DMS 273 treated with DMSO at 0.1 percent for 48 hours (cell line): Measurements from ENCODE around the gene BBS1.
"Not testable (repeated sequence)": the region's sequence is repeated elsewhere in the genome, so short reads cannot be mapped to it uniquely, and the experiment has no call there.

Source experiments
- DNase-seq: peaks from one replicate; lab custom pipeline; 2025; lab: John Stamatoyannopoulos, UW

BBS1 gene

DNA sequence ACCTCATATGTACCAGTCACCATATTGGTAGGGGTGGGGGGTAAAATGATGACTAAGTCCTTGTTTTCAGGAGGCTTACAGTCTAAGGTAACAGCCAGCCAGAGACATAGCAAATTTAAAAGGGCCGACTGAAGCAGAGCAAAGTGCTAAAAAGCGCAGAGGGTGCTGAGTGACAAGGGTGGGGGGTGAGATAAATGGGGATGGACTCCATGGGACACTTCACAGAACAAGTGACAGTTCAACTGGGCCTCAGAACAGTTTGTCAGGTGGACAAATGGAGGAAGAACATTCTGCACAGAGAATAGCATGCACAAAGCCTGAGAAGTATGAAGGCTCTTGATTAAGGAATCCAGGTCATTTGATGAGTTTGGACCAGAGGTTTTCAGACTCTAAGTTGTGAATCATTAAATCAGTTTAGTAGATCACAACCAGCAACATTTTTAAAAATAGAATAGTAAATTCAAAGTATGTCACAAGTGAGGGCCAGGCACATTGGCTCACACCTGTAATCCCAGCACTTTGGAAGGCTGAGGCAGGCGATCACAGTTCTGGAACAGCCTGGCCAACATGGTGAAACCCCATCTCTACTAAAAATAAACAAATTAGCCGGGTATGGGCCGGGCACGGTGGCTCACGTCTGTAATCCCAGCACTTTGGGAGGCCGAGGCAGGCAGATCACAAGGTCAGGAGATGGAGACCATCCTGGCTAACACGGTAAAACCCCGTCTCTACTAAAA is 14.0 kb downstream of the BBS1 start:
- no peak for DNase-seq

DNA sequence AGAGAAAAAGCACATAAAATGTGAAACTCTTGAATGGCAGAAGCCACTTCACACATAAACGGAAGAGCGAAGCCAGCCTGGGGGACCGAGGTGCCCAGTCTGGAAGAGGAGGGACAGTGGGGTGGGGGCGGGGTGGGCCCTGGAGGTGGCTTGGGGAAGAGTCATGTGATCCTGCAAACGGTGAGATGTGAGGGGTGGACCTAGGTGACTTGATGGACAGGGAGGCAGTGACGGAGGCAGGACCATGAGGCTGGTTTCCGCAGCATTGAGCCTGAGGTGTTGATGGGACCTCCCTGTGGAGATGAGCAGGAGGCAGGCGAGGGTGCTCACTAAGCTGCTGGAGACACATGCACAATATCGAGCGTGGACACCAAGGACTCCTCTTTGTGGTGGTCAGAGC is 18.6 kb downstream of the BBS1 start:
- no peak for DNase-seq

DNA sequence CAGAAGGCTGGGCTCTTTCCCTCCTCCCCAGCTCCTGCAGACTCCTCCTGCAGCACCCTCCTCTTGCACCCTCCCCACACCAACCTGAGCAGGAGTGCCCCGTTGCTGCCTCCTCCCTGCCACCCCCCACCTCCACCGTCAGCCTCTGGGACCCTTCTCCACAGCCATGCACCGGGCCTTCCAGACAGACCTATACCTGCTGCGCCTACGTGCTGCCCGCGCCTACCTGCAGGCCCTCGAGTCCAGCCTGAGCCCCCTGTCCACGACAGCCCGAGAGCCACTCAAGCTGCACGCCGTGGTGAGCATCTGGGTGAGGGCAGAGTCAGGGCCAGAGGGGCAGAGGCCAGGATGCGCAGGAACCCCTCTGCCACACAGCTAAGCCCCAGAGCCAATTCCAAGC is 19.2 kb downstream of the BBS1 start:
- no peak for DNase-seq

DNA sequence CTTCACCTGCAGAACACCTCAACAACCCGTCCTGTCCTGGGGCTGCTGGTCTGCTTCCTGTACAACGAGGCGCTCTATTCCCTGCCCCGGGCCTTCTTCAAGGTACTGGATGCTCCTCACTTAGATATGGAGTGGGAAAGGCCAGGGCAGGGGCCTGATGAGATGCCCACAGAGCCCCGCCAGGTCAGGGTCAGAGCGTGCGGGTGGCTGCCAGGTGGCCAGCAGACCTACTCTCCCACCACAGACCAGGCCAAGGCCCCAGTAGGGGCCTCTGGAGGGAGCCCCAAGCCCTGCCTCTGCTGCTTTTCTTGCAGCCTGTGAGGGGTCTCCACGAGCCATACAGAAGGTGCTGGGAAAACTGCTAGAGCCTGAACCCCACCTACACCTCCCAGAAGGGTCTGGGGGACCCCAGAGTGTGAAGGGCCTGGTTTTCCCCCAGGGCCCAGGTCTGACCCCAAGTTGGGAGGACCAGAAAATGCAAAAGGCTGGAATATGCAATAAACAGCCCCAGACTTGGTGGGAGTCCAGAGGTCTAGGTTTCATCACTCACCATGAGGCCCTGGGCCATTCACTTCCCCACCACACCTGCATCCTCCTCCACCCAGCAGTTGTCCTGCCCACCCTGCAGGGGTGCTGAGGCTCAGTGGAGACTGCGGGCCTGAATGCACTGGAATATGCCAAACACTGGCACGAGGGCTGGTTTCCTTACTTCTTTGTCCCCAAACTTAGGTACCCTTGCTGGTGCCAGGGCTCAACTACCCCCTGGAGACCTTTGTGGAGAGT is 20.7 kb downstream of the BBS1 start:
- no peak for DNase-seq

DNA sequence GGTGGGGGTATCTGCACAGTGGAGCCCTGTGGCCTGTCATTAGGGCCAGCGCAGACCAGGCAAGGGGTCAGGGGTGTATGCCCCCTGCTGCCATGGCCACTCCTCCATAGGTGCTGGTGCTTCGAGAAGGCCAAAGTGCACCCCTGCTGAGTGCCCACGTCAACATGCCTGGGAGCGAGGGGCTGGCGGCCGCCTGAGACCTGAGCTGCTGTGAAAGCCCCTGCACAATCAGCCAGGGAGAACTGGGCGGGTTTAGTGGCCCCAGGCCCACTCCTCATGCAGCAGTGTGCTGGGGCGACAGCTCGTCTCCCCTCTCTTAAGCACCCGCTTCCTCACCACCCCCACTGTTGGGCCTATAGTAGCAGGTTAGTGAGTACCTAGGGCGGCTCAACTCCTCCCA is 21.4 kb downstream of the BBS1 start:
- DNase-seq: no peak

DNA sequence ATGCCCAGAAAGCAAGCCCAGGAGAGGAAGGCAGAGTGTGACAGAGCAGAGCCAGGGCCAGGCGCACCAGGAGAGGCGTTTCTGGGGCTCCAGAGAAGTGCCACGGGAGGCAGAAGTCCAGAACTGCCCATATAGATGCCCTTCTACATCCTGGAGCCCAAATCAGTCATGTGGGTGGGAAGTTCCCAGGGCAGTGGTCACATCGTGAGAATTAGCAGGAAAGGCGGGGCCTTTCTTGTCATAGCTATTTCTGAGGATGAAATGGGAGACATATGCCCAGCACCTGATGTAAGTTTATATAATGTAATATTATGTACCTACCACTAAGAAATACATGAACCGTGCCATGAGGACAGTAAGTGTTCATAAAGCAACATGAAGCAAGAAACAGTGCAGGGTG is 22.3 kb downstream of the BBS1 start:
- no peak for DNase-seq

DNA sequence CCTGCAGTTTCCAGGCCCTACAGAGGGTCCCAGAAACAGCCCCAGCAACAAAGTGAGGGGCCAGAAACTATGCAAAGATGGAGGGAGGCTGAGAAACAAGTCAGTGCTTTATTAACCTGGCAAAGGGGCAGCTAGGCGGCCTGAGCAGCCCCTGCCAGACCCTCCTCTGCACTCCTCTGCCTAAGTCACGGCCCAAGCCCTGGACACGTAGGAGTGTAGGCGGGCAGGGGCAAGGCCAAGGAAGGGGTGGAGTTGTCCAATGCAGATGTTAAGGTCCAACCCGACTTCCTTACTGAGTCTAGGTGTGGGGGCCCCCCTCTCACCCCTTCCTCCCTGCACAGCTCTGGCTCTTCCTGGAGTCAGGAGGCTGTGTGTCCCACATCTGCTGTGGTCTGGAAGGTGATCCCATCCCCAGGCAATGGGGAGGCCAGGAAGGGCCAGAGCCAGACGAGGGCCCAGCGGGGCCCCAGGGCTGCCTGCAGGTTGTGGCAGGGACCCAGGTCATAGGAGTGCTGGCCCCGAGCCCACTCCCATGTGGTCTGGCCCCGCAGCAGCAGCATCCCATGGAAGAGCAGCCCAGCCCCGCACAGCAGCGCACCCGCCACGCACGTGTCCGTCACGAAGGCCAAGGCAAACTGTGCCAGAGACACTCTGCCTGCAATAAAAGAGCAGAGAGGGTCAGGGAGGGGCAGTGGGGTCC is 28.9 kb downstream of the BBS1 start:
- DNase-seq: no peak

DNA sequence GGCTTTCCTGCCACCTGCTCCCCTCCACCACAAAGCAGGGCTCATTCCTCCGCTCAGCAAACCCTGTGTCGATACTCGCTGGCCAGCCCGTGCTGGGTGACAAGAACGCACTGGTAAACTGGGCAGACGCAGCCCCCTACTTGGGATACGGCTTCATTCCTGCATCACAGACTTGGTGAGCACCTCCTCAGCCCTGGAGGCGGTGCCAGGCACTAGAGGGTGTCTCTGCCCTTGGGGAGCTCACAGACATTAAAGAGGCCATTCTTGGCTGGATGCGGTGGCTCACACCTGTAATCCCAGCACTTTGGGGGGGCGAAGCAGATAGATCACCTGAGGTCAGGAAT is 29.4 kb downstream of the BBS1 start:
- DNase-seq: no peak

DNA sequence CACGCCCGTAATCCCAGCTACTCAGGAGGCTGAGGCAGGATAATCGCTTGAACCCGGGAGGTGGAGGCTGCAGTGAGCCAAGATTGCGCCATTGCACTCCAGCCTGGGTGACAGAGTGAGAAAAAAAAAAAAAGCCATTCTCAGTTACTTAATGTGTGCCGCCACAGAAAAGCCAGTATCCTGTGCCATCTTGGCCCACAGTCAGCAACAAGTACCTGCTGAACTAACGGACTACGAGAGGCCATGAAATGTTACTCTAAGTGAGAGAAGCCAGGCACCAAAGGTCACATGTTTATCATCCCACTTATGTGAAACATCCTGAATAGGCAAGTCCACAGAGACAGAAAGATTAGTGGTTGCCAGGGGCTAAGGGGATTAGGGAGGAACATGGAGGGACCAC is 30.2 kb downstream of the BBS1 start:
- DNase-seq: not testable (repeated sequence)

DNA sequence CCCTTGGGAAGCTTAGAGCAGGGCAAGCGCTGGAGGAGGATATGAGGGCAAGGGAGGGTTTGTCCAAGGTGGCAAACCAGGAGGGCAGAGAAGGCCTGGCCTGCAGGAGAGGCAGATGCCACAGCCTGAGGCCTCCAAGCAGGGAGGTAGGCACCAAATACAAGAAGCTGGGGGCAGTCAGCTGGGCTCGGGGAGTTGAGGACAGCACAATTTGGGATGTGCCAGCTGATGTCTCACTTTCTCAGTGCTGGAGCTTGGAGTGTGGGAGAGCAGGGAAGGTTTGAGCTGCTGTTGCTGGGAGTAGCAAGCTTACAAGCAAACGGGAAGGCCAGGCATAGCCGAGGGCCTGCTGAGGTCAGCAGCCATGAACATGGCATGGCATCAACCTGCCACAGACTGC is 31.5 kb downstream of the BBS1 start:
- no peak for DNase-seq

DNA sequence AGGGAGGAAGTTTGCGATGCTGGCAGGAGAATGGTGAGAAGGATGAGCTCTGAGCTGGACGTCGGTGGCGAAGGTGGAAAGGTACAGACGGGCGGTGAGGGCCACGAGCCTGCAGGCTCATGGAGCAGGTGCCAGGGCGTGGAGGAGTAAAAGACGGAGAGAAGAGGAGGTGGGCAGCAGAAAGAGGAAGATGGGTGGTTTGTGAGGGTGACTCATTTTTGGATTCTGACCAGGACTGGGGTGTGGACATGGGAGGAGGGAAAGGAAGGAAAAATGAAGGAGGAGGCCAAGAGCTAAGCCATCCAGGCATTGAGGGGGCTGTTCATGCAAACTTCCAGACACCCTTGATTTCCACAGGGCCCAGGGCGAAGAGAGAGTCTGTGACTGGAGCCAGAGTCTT is 31.9 kb downstream of the BBS1 start:
- no peak for DNase-seq

DNA sequence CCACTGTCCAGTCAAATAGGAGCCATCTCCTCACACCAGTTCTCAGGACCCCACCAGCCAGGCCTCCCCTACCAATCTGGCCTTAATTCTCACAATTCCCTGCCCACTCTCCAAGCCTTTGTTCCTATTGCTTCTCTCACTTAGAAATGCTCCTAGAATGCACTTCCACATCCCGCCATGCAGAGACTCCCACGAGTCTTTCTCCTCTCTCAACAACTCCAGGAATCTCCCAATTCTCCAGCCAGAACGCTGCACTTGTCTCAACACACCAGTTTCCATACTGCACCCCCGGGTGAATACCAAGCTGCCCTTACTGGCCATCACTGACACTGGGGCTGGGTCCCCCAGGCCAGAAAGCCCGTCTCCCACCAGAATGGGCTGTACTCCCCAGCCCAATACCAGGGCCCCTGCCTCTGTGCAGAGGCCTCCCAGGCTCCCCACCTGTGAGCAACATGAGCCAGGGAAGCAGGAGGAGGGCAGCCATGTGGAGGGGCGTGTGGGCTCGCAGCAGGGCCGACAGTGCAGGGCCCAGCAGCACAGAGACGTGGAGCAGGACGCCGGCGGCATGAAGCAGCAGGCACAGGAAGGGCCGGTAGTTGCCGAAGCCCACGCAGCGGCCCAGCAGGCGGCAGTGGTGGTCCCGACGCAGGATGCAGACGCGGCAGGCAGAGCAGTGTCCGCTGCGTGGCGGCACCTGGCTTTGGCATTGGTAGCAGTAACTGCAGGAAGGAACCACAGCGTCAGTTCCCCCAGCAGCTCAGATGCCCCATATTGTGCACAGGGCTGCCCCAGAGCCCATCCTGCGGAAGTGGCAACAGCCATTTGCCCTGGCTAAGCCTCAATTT is 33.0 kb downstream of the BBS1 start:
- DNase-seq: no peak

DNA sequence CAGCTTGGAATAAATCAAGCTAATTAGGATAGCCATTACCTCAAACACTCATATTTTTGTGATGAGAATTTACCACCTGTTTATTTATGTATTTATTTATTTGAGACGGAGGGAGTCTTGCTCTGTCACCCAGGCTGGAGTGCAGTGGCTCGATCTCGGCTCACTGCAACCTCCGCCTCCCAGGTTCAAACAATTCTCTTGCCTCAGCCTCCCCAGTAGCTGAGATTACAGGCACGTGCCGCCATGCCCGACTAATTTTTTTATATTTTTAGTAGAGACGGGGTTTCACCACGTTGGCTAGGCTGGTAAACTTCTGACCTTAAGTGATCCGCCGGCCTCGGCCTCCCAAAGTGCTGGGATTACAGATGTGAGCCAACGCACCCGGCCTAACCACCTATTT is 34.5 kb downstream of the BBS1 start:
- not testable (repeated sequence) for DNase-seq

DNA sequence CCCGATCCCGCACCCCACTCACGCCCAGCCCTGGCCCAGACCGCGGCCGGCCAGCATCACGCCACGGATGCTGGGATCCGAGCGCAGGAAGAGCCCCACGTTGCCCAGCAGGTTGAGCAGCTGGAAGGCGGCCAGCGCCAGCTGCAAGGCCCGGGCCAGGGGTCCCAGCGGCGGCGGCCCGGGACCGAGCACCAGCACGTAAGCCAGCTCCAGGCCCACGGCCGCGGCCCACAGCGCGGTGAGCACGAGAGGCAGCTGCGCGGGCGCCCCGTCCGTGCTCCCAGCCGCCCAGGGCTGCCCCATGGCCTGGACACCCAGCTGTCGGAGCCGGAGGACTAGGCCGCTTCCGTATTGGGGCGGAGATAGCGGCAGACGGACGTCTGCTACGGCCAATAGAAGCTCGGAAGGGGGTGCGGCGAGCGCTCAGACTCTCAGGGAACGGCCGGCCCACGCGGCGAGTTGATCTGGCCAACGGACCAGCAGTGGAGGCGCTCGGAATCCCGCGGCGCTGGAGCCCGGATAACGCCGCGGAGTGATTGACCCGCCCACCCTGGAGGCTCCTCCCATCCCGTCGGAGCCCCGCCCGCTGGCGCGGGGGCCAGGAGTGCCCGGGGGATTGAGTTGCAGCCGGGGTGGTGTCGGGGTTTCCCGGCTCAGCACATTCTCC is 35.4 kb downstream of the BBS1 start, which contains the start of gene ZDHHC24:
Gene ZDHHC24, minus strand, starts transcription at position 348 of the 667 bp plus-strand sequence. Its CDS starts 45 bp downstream, at position 303.
- DNase-seq: peak; percentile 85

DNA sequence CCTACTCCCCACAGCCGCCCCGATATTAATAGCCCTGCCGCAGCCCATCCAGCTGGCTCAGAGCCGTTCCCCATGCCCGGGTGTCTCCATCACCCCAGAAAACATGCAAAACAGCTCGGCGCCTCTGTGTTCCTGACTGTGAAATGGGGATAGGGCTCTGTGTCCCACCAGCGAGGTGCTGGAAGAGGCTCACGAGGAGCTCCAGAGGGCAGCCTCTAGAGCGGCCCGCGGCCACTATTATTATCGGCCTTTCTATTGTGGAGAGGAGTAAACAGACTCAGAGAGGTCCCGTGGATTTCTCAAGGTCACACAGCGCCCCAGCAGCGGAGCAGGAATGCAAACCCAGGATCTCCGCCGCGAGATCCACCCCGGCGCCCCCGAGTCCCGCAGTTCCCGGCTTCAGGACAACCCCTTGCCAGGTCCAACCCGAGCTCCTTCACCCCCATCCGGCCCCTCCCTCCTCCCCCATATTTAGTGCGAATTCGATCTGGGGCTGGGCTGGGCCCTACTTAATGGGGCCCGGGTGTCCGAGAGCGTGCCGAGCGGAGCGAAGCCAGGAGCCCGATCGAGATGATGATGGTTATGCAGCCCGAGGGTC is 36.0 kb downstream of the BBS1 start, which contains the start of gene ACTN3:
Gene ACTN3, plus strand, starts transcription at position 536 of the 598 bp plus-strand sequence. Its CDS starts 35 bp downstream, at position 571.
- no peak for DNase-seq

DNA sequence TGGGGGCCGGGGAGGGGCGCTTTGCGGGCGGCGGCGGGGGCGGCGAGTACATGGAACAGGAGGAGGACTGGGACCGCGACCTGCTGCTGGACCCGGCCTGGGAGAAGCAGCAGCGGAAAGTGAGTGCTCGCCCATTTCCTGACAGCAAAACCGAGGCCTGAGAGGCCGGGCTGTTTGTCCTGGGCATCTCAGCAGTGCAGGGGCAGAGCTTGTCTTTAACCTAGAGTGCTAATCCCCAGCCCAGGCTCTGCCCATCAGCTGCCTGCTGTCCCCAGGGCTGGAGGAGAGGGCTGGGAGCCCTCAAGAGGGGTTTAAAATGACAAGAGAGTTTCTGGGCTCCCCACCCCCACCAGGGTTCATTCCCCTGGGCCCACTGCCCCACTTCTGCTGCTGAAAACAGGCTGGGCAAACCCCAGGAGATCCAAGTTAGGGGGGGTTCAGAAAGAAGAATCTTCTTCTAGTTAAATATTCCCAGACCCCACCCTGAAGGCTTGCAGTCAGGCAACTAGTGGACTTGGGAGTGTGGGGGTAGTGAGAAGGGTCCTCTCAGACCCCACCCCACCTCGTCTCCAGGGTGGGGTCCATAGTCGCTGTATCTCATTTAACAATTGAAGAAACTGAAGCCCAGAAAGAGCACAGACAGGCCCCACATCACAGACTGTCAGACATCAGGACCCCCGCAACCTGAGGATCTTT is 36.7 kb downstream of the BBS1 start:
- no peak for DNase-seq

DNA sequence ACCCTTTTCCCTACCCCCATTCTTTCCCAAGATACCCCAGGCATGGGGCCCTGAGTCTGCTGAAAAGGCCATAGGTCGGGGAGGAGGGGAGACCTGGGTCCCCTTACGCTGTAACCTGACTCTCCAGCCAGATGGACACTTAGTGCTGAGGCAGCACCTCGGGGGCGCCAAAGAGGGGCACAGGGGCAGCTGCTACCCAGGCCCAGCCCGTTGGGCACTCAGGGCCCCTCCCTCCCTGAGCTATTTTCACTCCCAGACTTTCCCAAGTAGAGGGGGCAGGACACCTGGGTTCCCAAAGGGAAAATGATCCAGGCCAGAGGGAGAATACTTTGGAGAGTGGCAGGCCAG is 37.2 kb downstream of the BBS1 start:
- DNase-seq: no peak

DNA sequence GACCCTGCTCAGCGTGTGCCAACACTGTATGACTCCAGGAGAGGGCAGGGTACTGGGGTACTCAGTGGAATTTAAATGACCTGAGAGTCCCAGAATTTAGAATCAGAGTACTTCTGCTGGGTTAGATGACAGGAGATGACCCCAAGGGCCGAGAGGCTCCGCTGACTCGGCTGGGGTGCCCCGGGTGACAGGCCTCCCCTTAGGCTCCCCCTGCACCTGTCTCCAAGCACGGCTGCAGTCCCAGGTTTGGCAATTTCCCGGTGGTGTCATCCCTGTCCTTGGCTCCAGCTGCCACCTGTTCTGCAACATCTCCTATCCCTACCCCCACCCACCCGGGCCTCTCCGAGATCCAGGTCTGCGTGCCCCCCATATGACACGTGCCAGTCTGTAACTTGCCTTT is 37.6 kb downstream of the BBS1 start:
- DNase-seq: no peak

DNA sequence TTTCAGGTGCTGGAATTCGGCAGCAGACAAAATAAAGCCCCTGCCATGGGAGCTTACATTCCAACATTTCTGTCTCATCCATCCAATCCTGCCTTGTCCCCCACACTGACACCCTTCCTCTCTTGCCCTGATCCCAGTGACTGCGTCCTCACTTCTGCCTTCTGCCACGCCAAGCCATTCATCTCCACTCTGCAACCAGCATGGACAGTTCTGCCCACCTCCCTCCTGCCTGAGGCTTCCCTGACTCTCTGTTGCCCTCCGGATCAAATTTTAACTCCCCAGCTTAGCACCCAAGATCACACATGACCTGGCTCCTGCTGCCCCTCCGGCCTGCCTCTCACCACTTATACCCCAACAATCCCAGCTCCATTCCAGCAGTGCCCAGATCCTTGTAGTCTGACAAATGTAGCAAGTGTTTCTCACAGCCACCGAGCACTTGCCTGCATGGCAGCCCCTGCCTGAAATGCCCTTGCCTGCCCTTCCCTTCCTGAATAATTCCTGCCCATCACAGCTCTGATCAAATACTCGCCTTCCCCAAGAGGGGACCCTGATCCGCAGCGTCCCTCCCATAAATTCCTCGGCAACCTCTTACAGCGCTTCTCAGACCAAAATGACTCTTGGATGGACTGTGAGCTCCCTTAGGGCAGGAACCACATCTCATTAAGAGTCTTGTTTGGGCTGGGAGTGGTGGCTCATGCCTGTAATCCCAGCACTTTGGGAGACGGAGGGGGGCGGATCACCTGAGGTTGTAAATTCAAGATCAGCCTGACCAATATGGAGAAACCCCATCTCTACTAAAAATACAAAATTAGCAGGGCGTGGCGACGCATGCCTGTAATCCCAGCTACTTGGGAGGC is 38.6 kb downstream of the BBS1 start:
- DNase-seq: no peak
